Heart right ventricle (tissue), 16 donors: ENCODE results near the gene PTPN21. TPM values are rescaled to one million over a fixed set of nuclear protein-coding genes. Genes with fewer than 3 reads are reported as not detected.

ENCODE experiments used
- ATAC-seq, 8 donors: fragments of 200-7000 bp; cut with Tn5 transposase; one replicate each; pipeline ENCODE4 v1.9.1; 2020; ENCODE audit warnings: mild to moderate bottlenecking in 8 of 8, moderate library complexity in 8 of 8, moderate number of reproducible peaks in 1 of 8
- DNase-seq, 2 donors: peaks; one replicate each; pipeline ENCODE4 v3.0.0-alpha.2; 2020
- H3K27ac ChIP-seq, 10 donors: fragments of 200-600 bp; sonication (generic) in 2 of 10; one replicate each; pipeline versions ENCODE4 v1.5.0 to v1.8.0; 2020 to 2022; ENCODE audit warnings: mild to moderate bottlenecking in 3 of 10
- H3K27me3 ChIP-seq, 7 donors: fragments of 200-600 bp; one replicate each; pipeline ENCODE4 v1.8.0; 2021 to 2022; ENCODE audit warnings: mild to moderate bottlenecking in 2 of 7
- H3K36me3 ChIP-seq, 9 donors: fragments of 200-600 bp; sonication (generic) in 1 of 9; one replicate each; pipeline versions ENCODE4 v1.5.0 to v1.8.0; 2020 to 2022; ENCODE audit warnings: mild to moderate bottlenecking in 2 of 9
- H3K4me1 ChIP-seq, 9 donors: fragments of 200-600 bp; sonication (generic) in 1 of 9; one replicate each; pipeline versions ENCODE4 v1.5.0 to v1.8.0; 2020 to 2022; ENCODE audit warnings: mild to moderate bottlenecking in 4 of 9
- H3K4me3 ChIP-seq, 10 donors: fragments of 200-600 bp; sonication (generic) in 2 of 10; one replicate each; pipeline versions ENCODE4 v1.5.0 to v1.8.0; 2020 to 2022; ENCODE audit warnings: mild to moderate bottlenecking in 7 of 10, moderate library complexity in 2 of 10
- H3K9me3 ChIP-seq, 11 donors: fragments of 200-600 bp in 10 of 11; sonication (generic) in 2 of 11; one replicate each; pipeline versions ENCODE4 v1.5.0 to v1.8.0; 2013 to 2022; ENCODE audit warnings: mild to moderate bottlenecking in 2 of 11, control low read depth in 1 of 11, moderate library complexity in 1 of 11
- WGBS, 2 donors: extraction: QIAGEN DNeasy Blood & Tissue Kit; methylation state at CpG; one replicate each; pipeline ENCODE4 v1.1.7; 2013; ENCODE audit warnings: inconsistent platforms in 1 of 2; 5-methylcytosine and 5-hydroxymethylcytosine counted together
- intact Hi-C, 10 donors: fragments of 100-400 bp; cut with DNase I; formaldehyde crosslinking; loops; one replicate each; pipeline versions ENCODE4 v1.11.1 to v1.14.2; 2022
- polyA plus RNA-seq, 2 donors: library from polyadenylated mRNA; stranded (reverse); fragments of 200-250 nt; gene quantifications; one replicate each; pipeline ENCODE4 v1.2.3, GENCODE V29; 2013
- total RNA-seq, 10 donors: library from RNA; stranded (reverse); fragmentation: NEBNext Ultra II Directional in 3 of 10; extraction: Animal tissue kit (Norgen Biotek cat#: 25700) in 3 of 10; gene quantifications; one replicate each; pipeline versions ENCODE4 v1.2.1 to v1.2.4, GENCODE V29; 2021 to 2023
- TF ChIP-seq, protein P1 (sequence below), 9 donors: fragments of 200-600 bp; sonication (generic) in 2 of 9; IDR thresholded peaks; one replicate each; pipeline versions ENCODE4 v1.5.0 to v1.8.0; 2021 to 2022; ENCODE audit warnings: antibody characterized with exemption in 9 of 9, mild to moderate bottlenecking in 5 of 9, moderate library complexity in 1 of 9
- donor health status: Arrhythmogenic right ventricular cardiomyopathy.
- donor health status: ischemic (EF 13 %, LVEDD 7.1; RV severe dilation, severe dysfunction).
- donor health status: healthy with polysubstance abuse.
- donor health status: DM: no; HTN: yes; CAD: no.
- donor health status: DM: no; HTN: no; CAD: no.
- donor health status: ischemic (EF 25% LVEDD 6.9; RV normal size, moderate dysfunction).
- donor health status: ischemic (EF 25% LVEDD 5.7; RV mildly dilated, moderate dysfunction).
- donor health status: healthy.
- donor health status: DM: yes; HTN: yes; CAD: no.
- donor health status: Ischemic cardiomyopathy.
- donor health status: ischemic (EF 35%, LVEDD 5.7; RV mildly dilated, moderate dysfunction).
- donor health status: nonischemic (EF 11% LVEDD 7.7; RV severe dilation, severe dysfunction).
- donor health status: DM: yes; HTN: yes; CAD: no.
- donor health status: PGD.
- donor health status: ischemic (EF 29% LVEDD 5.4; RV normal size, mild dysfunction).
- donor health status: nonischemic (EF 23%, LVEDD 6.1; RV moderate dilation, normal function).

Gene PTPN21
- total and polyA plus RNA-seq, 12 donors, result 5.3 to 62.1 (median 34.9) TPM

- H3K4me1 ChIP-seq, result peaks cover 0 to 21% (median 11%) of the 10 kb centered on the region in 9 donors
- H3K27me3 ChIP-seq, result no peaks in the 10 kb centered on the region
- peak; percentile 34 to 39 for DNase-seq
- H3K36me3 ChIP-seq, result peaks cover 0 to 90% (median 19%) of the 10 kb centered on the region in 9 donors
- TF ChIP-seq, protein P1, sequence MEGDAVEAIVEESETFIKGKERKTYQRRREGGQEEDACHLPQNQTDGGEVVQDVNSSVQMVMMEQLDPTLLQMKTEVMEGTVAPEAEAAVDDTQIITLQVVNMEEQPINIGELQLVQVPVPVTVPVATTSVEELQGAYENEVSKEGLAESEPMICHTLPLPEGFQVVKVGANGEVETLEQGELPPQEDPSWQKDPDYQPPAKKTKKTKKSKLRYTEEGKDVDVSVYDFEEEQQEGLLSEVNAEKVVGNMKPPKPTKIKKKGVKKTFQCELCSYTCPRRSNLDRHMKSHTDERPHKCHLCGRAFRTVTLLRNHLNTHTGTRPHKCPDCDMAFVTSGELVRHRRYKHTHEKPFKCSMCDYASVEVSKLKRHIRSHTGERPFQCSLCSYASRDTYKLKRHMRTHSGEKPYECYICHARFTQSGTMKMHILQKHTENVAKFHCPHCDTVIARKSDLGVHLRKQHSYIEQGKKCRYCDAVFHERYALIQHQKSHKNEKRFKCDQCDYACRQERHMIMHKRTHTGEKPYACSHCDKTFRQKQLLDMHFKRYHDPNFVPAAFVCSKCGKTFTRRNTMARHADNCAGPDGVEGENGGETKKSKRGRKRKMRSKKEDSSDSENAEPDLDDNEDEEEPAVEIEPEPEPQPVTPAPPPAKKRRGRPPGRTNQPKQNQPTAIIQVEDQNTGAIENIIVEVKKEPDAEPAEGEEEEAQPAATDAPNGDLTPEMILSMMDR (IDR thresholded peaks at IDR 0.05), result no peak
- intact Hi-C loops, result loop anchor here (2.0 to 10.0 kb wide), 5 partner anchors 51 to 69 kb away; partner anchors contain the start of gene ZC3H14 (in 7 of the 10)
- peak overlapping the region in 8 of 10 donors; percentile 14 to 64 (median 56) for H3K27ac ChIP-seq
- H3K9me3 ChIP-seq, result no peaks in the 10 kb centered on the region
- H3K4me3 ChIP-seq, result no peak overlapping the region
- WGBS, 2 donors, result 40 to 58% methylated on average over 6 of the region's 6 CpGs
- peak in 7 of 8 donors; percentile 64 to 88 (median 74) for ATAC-seq
Measured at GRCh38 chr14:88493392-88494185, 61.2 kb downstream of the PTPN21 start.

DNA sequence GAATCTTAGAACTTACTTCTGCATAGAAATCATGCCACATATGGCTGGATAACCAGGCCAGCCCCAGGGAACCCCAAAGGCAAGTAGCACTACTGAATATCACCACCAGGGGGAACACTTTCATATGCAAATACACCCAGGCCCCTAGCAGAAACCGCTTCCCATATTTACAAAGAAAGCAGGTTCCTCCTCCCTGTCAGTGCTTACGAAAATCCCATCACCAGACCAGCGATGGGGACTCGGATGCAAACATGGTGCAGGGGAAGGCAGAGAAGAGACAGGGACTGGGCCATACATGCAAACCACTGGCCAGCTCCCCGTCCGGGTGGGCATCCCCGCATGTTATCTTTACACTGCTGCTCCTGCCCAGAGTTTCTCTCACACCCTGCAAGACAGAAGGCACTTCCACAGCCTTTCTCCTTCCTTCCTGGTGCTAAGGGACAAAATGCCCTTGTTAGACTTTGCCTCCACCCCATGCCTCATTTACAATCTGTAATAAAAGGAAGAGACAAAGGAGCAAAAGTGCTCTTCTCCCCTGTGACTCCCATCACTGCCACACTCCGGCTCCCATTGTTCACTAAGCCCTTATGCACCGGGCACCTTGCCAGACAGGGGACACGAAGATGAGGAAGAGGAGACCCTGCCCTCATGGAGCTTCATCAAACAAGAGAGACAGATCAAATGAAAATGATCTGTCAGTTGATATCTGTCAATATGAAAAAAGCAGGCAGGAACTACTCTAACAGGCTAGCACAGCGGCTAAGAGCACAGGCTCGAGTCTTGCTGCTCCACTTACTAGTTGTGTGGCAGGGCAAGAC, 62.3 kb downstream of the PTPN21 start:
- H3K4me3 ChIP-seq, result no peak overlapping the region
- no peaks in the 10 kb centered on the region for H3K9me3 ChIP-seq
- ATAC-seq (peak; percentile 53 to 85 (median 78)), DNase-seq (peak in 1 of 2 donors; percentile 80)
- TF ChIP-seq, protein P1 (IDR thresholded peaks at IDR 0.05), result peak; percentile 86 to 96 (median 93)
- peak overlapping the region in 7 of 10 donors; percentile 14 to 63 (median 53) for H3K27ac ChIP-seq
- intact Hi-C loops, result loop anchor here (2.0 to 10.0 kb wide), 5 partner anchors 52 to 70 kb away; partner anchors contain the start of gene ZC3H14 (in 7 of the 10)
- peaks cover 0 to 21% (median 11%) of the 10 kb centered on the region in 9 donors for H3K4me1 ChIP-seq
- WGBS, 2 donors, result 38 to 41% methylated on average over 12 of the region's 12 CpGs
- H3K36me3 ChIP-seq, result peaks cover 0 to 88% (median 16%) of the 10 kb centered on the region in 9 donors
- H3K27me3 ChIP-seq, result no peaks in the 10 kb centered on the region

DNA sequence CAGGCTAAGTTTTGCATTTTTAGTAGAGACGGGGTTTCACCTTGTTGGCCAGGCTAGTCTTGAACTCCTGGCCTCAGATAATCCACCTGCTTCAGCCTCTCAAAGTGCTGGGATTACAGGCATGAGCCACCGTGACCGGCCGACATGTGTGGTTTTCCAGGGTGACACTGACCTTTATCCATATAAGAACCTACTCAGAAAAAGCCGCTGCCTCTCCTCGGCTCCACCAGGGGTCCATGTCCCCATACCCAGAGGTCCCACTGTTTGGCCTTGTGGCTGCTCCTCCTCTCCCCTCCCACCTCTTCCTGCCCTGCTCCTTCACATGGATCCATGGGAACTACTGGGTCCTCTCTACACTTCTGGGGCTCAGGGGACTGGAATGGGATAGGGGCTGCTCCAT, 64.6 kb downstream of the PTPN21 start:
- Histone ChIP-seq H3K36me3 (peaks cover 0 to 85% (median 3%) of the 10 kb centered on the region in 9 donors), H3K4me3 (no peak overlapping the region), H3K9me3 (no peaks in the 10 kb centered on the region), H3K27me3 (no peaks in the 10 kb centered on the region), H3K4me1 (peaks cover 0 to 21% (median 11%) of the 10 kb centered on the region in 9 donors), H3K27ac (no peak overlapping the region)
- DNase-seq (no peak), ATAC-seq (no peak)
- WGBS, 2 donors, result 92 to 95% methylated on average over 6 of the region's 6 CpGs
- TF ChIP-seq, protein P1 (IDR thresholded peaks at IDR 0.05), result no peak
- intact Hi-C loops, result loop anchor here in 7 of 10 donors (5.0 to 10.0 kb wide), 3 partner anchors 55 to 72 kb away; partner anchors contain the start of gene ZC3H14 (in 4 of the 7)

GRCh38 chr14:88488897-88489296, 65.9 kb downstream of the PTPN21 start:
- no peak overlapping the region for H3K4me3 ChIP-seq
- intact Hi-C loops, result loop anchor here in 1 of 10 donors (1.0 kb wide), 1 partner anchor 24 kb away; no protein-coding TSS in a partner anchor
- no peak overlapping the region for H3K27ac ChIP-seq
- peaks cover 0 to 85% (median 8%) of the 10 kb centered on the region in 9 donors for H3K36me3 ChIP-seq
- ATAC-seq (no peak), DNase-seq (no peak)
- 78 to 83% methylated on average over 6 of the region's 6 CpGs for WGBS, 2 donors
- TF ChIP-seq, protein P1 (IDR thresholded peaks at IDR 0.05), result no peak
- no peaks in the 10 kb centered on the region for H3K27me3 ChIP-seq
- peaks cover 0 to 17% (median 8%) of the 10 kb centered on the region in 9 donors for H3K4me1 ChIP-seq
- H3K9me3 ChIP-seq, result no peaks in the 10 kb centered on the region
